Measurements from ENCODE around the gene PARVA.
"Not testable (repeated sequence)": the region's sequence is repeated elsewhere in the genome, so short reads cannot be mapped to it uniquely, and the experiment has no call there.

GRCh38 chr11:12365965-12366575 lies 11.3 kb upstream of the PARVA start:
- TF ChIP-seq CTCF (conservative IDR thresholded peaks at IDR 0.05); EZH2 (IDR thresholded peaks at IDR 0.05; ENCODE audit: low read depth): not testable (repeated sequence)
